Osteoblast (primary cell): ENCODE results near the gene UBR3. TPM values are rescaled to one million over a fixed set of nuclear protein-coding genes. Genes with fewer than 3 reads are reported as not detected.

ENCODE experiments used
- DNase-seq: peaks from one replicate; pipeline ENCODE4 v3.0.0; 2011; ENCODE audit warnings: low spot score, mixed read lengths; ENCODE audit not compliant: insufficient read length; ENCODE audit errors: missing footprints
- H2AFZ ChIP-seq: 2 replicates; pipeline ENCODE4 v1.6.0; 2011; ENCODE audit warnings: mild to moderate bottlenecking, low read length
- H3K27ac ChIP-seq: 2 replicates; pipeline ENCODE4 v1.5.1; 2011; ENCODE audit warnings: mild to moderate bottlenecking, low read depth, low read length, moderate library complexity
- H3K27me3 ChIP-seq: 2 replicates; pipeline ENCODE4 v1.6.0; 2012; ENCODE audit warnings: mild to moderate bottlenecking, control low read depth, inconsistent platforms, low read length, moderate library complexity; ENCODE audit not compliant: insufficient read depth
- H3K36me3 ChIP-seq: 2 replicates; pipeline ENCODE4 v1.5.1; 2011; ENCODE audit warnings: mild to moderate bottlenecking, low read length, control low read depth, moderate library complexity; ENCODE audit not compliant: insufficient read depth
- H3K4me1 ChIP-seq: 2 replicates; pipeline ENCODE4 v1.5.1; 2011; ENCODE audit warnings: mild to moderate bottlenecking, low read length, control low read depth, moderate library complexity; ENCODE audit not compliant: insufficient read depth
- H3K4me2 ChIP-seq: 2 replicates; pipeline ENCODE4 v1.6.0; 2011; ENCODE audit warnings: mild to moderate bottlenecking, low read length; ENCODE audit not compliant: insufficient read depth
- H3K4me3 ChIP-seq: fragments of 200-600 bp; sonication (generic); 3 replicates; pipeline ENCODE4 v1.5.1; 2012; ENCODE audit warnings: mild to moderate bottlenecking, low read length, inconsistent platforms; ENCODE audit not compliant: insufficient read depth
- H3K79me2 ChIP-seq: 2 replicates; pipeline ENCODE4 v1.6.0; 2012; ENCODE audit warnings: mild to moderate bottlenecking, low read length, control low read depth, inconsistent platforms; ENCODE audit not compliant: insufficient read depth
- H3K9me3 ChIP-seq: 2 replicates; pipeline ENCODE4 v1.5.1; 2011; ENCODE audit warnings: low read depth, low read length, control low read depth
- H4K20me1 ChIP-seq: 2 replicates; pipeline ENCODE4 v1.6.0; 2012; ENCODE audit warnings: mild to moderate bottlenecking, low read length, control low read depth; ENCODE audit not compliant: insufficient read depth
- total RNA-seq: library from RNA; depleted of rRNA; stranded (reverse); fragments of >200 nt; gene quantifications from 2 replicates; pipeline ENCODE4 v1.2.3, GENCODE V29; 2012
- TF ChIP-seq, protein P1 (sequence below): IDR thresholded peaks from 2 replicates; pipeline ENCODE4 v1.5.1; 2011; ENCODE audit warnings: mild to moderate bottlenecking, low read depth, low read length, moderate library complexity; ENCODE audit errors: extremely low read depth

Gene UBR3
- total RNA-seq, 1 donor: 42.7 TPM

DNA sequence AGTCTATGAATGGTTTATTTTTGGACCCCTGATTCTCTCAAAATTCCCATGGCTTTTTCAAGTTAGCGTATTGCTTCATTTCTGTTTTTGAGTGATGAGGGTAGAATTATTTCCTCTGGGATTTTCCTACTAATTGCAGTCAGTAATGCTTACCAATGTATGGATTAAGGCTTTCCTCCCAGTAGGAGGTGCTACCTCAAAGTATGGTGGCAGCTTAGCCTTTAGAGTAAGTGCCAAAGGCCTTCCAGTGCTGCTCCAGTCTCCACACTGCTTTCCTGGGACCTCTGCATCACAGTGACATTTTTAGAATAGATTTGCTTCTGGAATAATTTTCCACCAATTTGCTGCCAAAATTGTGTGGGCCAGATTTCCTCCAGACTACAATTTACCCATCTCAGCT lies 44.7 kb upstream of the UBR3 start:
- H3K27ac ChIP-seq: no peak overlapping the region

GRCh38 chr2:169790581-169790980 lies 36.7 kb upstream of the UBR3 start:
- Histone ChIP-seq H3K9me3 (no peaks in the 10 kb centered on the region), H3K4me3 (no peak overlapping the region), H3K4me2 (no peak overlapping the region), H4K20me1 (no peaks in the 10 kb centered on the region), H3K36me3 (no peaks in the 10 kb centered on the region), H2AFZ (no peak overlapping the region), H3K27ac (no peak overlapping the region), H3K79me2 (no peaks in the 10 kb centered on the region), H3K4me1 (no peaks in the 10 kb centered on the region), H3K27me3 (no peaks in the 10 kb centered on the region)
- DNase-seq: no peak
- TF ChIP-seq, protein P1, sequence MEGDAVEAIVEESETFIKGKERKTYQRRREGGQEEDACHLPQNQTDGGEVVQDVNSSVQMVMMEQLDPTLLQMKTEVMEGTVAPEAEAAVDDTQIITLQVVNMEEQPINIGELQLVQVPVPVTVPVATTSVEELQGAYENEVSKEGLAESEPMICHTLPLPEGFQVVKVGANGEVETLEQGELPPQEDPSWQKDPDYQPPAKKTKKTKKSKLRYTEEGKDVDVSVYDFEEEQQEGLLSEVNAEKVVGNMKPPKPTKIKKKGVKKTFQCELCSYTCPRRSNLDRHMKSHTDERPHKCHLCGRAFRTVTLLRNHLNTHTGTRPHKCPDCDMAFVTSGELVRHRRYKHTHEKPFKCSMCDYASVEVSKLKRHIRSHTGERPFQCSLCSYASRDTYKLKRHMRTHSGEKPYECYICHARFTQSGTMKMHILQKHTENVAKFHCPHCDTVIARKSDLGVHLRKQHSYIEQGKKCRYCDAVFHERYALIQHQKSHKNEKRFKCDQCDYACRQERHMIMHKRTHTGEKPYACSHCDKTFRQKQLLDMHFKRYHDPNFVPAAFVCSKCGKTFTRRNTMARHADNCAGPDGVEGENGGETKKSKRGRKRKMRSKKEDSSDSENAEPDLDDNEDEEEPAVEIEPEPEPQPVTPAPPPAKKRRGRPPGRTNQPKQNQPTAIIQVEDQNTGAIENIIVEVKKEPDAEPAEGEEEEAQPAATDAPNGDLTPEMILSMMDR: no peak

More for the DNA sequence above, 44.7 kb upstream of the UBR3 start:
- Histone ChIP-seq H3K36me3 (no peaks in the 10 kb centered on the region), H3K79me2 (no peaks in the 10 kb centered on the region), H3K9me3 (no peaks in the 10 kb centered on the region), H3K27me3 (no peaks in the 10 kb centered on the region), H3K4me2 (no peak overlapping the region), H2AFZ (no peak overlapping the region), H3K4me1 (no peaks in the 10 kb centered on the region), H4K20me1 (no peaks in the 10 kb centered on the region), H3K4me3 (no peak overlapping the region)
- TF ChIP-seq, protein P1: no peak
- no peak for DNase-seq

DNA sequence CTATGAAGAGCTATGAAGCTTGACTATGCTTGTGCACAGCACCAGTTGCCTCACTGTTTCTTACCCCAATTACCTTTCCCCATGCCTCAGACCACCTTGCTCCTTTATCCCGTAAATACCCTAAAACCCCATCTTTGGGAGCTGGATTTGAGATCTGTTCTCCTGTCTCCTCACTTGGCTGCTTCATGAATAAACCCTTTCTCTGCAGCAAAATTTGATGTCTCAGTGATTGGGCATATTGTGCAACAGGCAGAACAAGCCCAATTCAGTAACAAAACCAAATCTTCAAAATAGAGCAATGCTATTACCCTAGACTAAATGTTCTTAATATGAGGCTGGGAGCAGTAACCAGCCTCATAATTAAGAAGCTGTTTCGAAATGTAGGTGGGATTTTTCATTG lies 32.1 kb upstream of the UBR3 start:
- Histone ChIP-seq H3K4me2 (no peak overlapping the region), H3K36me3 (no peaks in the 10 kb centered on the region), H3K4me1 (no peaks in the 10 kb centered on the region), H3K27ac (no peak overlapping the region), H3K79me2 (peaks cover 17% of the 10 kb centered on the region), H3K9me3 (no peaks in the 10 kb centered on the region), H3K4me3 (no peak overlapping the region), H2AFZ (no peak overlapping the region), H4K20me1 (peaks cover 6% of the 10 kb centered on the region), H3K27me3 (no peaks in the 10 kb centered on the region)
- TF ChIP-seq, protein P1: no peak
- DNase-seq: no peak

DNA sequence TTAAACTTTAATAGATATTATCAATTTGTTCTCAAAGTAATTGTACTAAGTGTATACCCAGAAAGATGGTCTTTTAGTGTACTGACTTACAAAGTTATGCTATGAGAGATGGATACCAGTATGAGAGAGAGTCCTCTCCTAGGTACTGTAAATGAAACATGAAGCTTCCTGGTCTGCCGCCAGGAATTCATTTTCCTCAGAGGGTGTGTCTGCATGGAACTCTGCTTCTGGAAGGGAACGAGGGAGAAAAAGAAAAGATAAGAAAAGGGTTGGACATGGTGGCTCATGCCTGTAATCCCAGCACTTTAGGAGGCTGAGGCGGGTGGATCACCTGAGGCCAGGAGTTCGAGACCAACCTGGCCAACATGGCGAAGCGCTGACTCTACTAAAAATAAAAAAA lies 30.8 kb upstream of the UBR3 start:
- Histone ChIP-seq H3K4me3 (no peak overlapping the region), H2AFZ (no peak overlapping the region), H4K20me1 (peaks cover 6% of the 10 kb centered on the region), H3K36me3 (peaks cover 4% of the 10 kb centered on the region), H3K9me3 (no peaks in the 10 kb centered on the region), H3K4me1 (no peaks in the 10 kb centered on the region), H3K79me2 (peaks cover 30% of the 10 kb centered on the region), H3K4me2 (no peak overlapping the region), H3K27me3 (no peaks in the 10 kb centered on the region), H3K27ac (no peak overlapping the region)
- TF ChIP-seq, protein P1: no peak
- DNase-seq: no peak
